IPS DF 6.9 (cell line): ENCODE results near the gene CCDC183.

Source experiments
- DNase-seq: peaks from one replicate; pipeline ENCODE4 v3.0.0-alpha.2; 2013; ENCODE audit warnings: low read depth, low spot score
- H3K27ac ChIP-seq: one replicate; pipeline ENCODE4 v1.5.1; 2013; ENCODE audit warnings: low read length, control low read depth
- H3K27me3 ChIP-seq: 2 replicates; pipeline ENCODE4 v1.6.1; 2013; ENCODE audit warnings: mild to moderate bottlenecking, low read length; ENCODE audit not compliant: control insufficient read depth, insufficient read depth
- H3K36me3 ChIP-seq: 2 replicates; pipeline ENCODE4 v1.6.1; 2013; ENCODE audit warnings: low read length; ENCODE audit not compliant: control insufficient read depth, insufficient read depth
- H3K4me1 ChIP-seq: 2 replicates; pipeline ENCODE4 v1.6.1; 2013; ENCODE audit warnings: low read length; ENCODE audit not compliant: control insufficient read depth, insufficient read depth
- H3K4me3 ChIP-seq: 2 replicates; pipeline ENCODE4 v1.5.1; 2013; ENCODE audit warnings: mild to moderate bottlenecking, low read length
- H3K9me3 ChIP-seq: 2 replicates; pipeline ENCODE4 v1.6.1; 2013; ENCODE audit warnings: low read length, inconsistent platforms; ENCODE audit not compliant: control insufficient read depth, insufficient read depth
- WGBS: extraction: QIAGEN DNeasy Blood & Tissue Kit; methylation state at CpG from one replicate; pipeline ENCODE4 v1.1.7; 2013; ENCODE audit warnings: mixed read lengths, missing lambda C conversion rate; ENCODE audit not compliant: insufficient read length, insufficient coverage; 5-methylcytosine and 5-hydroxymethylcytosine counted together

Gene CCDC183

GRCh38 chr9:136769710-136770191 is 26.4 kb upstream of the CCDC183 start:
- Histone ChIP-seq H3K27ac (no peak overlapping the region), H3K4me1 (no peaks in the 10 kb centered on the region), H3K4me3 (peak overlapping the region; percentile 24; the same call in 1 of the 2 replicates), H3K36me3 (no peaks in the 10 kb centered on the region), H3K27me3 (no peaks in the 10 kb centered on the region), H3K9me3 (no peaks in the 10 kb centered on the region)
- WGBS: no CpG with 5 or more reads among the region's 16 CpGs
- DNase-seq: peak; percentile 48

- Histone ChIP-seq H3K36me3 (no peaks in the 10 kb centered on the region; the same call in 1 of the 2 replicates), H3K4me1 (no peaks in the 10 kb centered on the region), H3K9me3 (no peaks in the 10 kb centered on the region), H3K4me3 (no peak overlapping the region), H3K27me3 (no peaks in the 10 kb centered on the region), H3K27ac (no peak overlapping the region)
- no peak for DNase-seq
- no CpG with 5 or more reads among the region's 3 CpGs for WGBS
Measured at GRCh38 chr9:136771907-136772415, 24.2 kb upstream of the CCDC183 start.

- no peak overlapping the region for H3K4me3 ChIP-seq
- no CpG with 5 or more reads among the region's 7 CpGs for WGBS
- H3K9me3 ChIP-seq: no peaks in the 10 kb centered on the region
- H3K27ac ChIP-seq: no peak overlapping the region
- no peaks in the 10 kb centered on the region; the same call in 1 of the 2 replicates for H3K36me3 ChIP-seq
- no peaks in the 10 kb centered on the region for H3K4me1 ChIP-seq
- DNase-seq: peak; percentile 67
- H3K27me3 ChIP-seq: no peaks in the 10 kb centered on the region; the same call in 1 of the 2 replicates
Measured at GRCh38 chr9:136773386-136774044, 22.6 kb upstream of the CCDC183 start.

GRCh38 chr9:136774416-136775045 is 21.6 kb upstream of the CCDC183 start:
- Histone ChIP-seq H3K27me3 (no peaks in the 10 kb centered on the region; the same call in 1 of the 2 replicates), H3K4me1 (no peaks in the 10 kb centered on the region), H3K9me3 (no peaks in the 10 kb centered on the region), H3K36me3 (no peaks in the 10 kb centered on the region; the same call in 1 of the 2 replicates), H3K4me3 (no peak overlapping the region), H3K27ac (no peak overlapping the region)
- WGBS: no CpG with 5 or more reads among the region's 12 CpGs
- no peak for DNase-seq

- Histone ChIP-seq H3K4me1 (no peaks in the 10 kb centered on the region), H3K36me3 (no peaks in the 10 kb centered on the region; the same call in 1 of the 2 replicates), H3K9me3 (no peaks in the 10 kb centered on the region), H3K4me3 (no peak overlapping the region), H3K27ac (no peak overlapping the region), H3K27me3 (no peaks in the 10 kb centered on the region; the same call in 1 of the 2 replicates)
- no peak for DNase-seq
- WGBS: no CpG with 5 or more reads among the region's 6 CpGs
Measured at GRCh38 chr9:136775191-136775590, 20.9 kb upstream of the CCDC183 start.

- no peak for DNase-seq
- Histone ChIP-seq H3K27ac (no peak overlapping the region), H3K9me3 (no peaks in the 10 kb centered on the region), H3K27me3 (no peaks in the 10 kb centered on the region; the same call in none of the 2 replicates), H3K4me1 (no peaks in the 10 kb centered on the region), H3K36me3 (no peaks in the 10 kb centered on the region; the same call in 1 of the 2 replicates), H3K4me3 (no peak overlapping the region)
- no CpG with 5 or more reads among the region's 7 CpGs for WGBS
Measured at GRCh38 chr9:136776947-136777346, 19.2 kb upstream of the CCDC183 start.

- Histone ChIP-seq H3K27ac (no peak overlapping the region), H3K4me1 (no peaks in the 10 kb centered on the region), H3K27me3 (no peaks in the 10 kb centered on the region; the same call in none of the 2 replicates), H3K36me3 (no peaks in the 10 kb centered on the region; the same call in 1 of the 2 replicates), H3K4me3 (no peak overlapping the region), H3K9me3 (no peaks in the 10 kb centered on the region)
- no peak for DNase-seq
- WGBS: no CpG with 5 or more reads among the region's 14 CpGs
Measured at GRCh38 chr9:136777359-136777758, 18.8 kb upstream of the CCDC183 start.

- DNase-seq: no peak
Measured at GRCh38 chr9:136779808-136780207, 16.3 kb upstream of the CCDC183 start.

GRCh38 chr9:136782452-136782851 is 13.7 kb upstream of the CCDC183 start:
- no CpG with 5 or more reads among the region's 3 CpGs for WGBS
- Histone ChIP-seq H3K27me3 (no peaks in the 10 kb centered on the region; the same call in none of the 2 replicates), H3K27ac (no peak overlapping the region), H3K36me3 (no peaks in the 10 kb centered on the region), H3K4me3 (no peak overlapping the region), H3K4me1 (no peaks in the 10 kb centered on the region), H3K9me3 (no peaks in the 10 kb centered on the region; the same call in 1 of the 2 replicates)
- no peak for DNase-seq

More at GRCh38 chr9:136779808-136780207, 16.3 kb upstream of the CCDC183 start:
- Histone ChIP-seq H3K27ac (no peak overlapping the region), H3K4me3 (no peak overlapping the region), H3K27me3 (no peaks in the 10 kb centered on the region; the same call in none of the 2 replicates), H3K36me3 (no peaks in the 10 kb centered on the region; the same call in 1 of the 2 replicates), H3K9me3 (no peaks in the 10 kb centered on the region; the same call in 1 of the 2 replicates), H3K4me1 (no peaks in the 10 kb centered on the region)
- WGBS: no CpG with 5 or more reads among the region's 5 CpGs

- H3K36me3 ChIP-seq: no peaks in the 10 kb centered on the region
- DNase-seq: no peak
- H3K4me3 ChIP-seq: no peak overlapping the region
- H3K9me3 ChIP-seq: no peaks in the 10 kb centered on the region; the same call in 1 of the 2 replicates
- no peak overlapping the region for H3K27ac ChIP-seq
- no CpG with 5 or more reads among the region's 9 CpGs for WGBS
- no peaks in the 10 kb centered on the region; the same call in 1 of the 2 replicates for H3K27me3 ChIP-seq
- no peaks in the 10 kb centered on the region for H3K4me1 ChIP-seq
Measured at GRCh38 chr9:136784249-136784996, 11.7 kb upstream of the CCDC183 start.
